B cell (primary cell): ENCODE results near the gene RCN1. TPM values are rescaled to one million over a fixed set of nuclear protein-coding genes. Genes with fewer than 3 reads are reported as not detected.

ENCODE experiments used
- ATAC-seq: fragments of 200-7000 bp; cut with Tn5 transposase; one replicate; pipeline ENCODE4 v1.10.0; 2021; ENCODE audit warnings: low read depth, mild to moderate bottlenecking, moderate number of reproducible peaks, moderate library complexity
- CTCF ChIA-PET: fragments of 350-600 bp; sonication (Branson Sonifier 250); formaldehyde crosslinking; loops from one replicate; lab custom pipeline; 2021; ENCODE audit warnings: antibody characterized with exemption, inconsistent platforms; lab: Charles Lee
- POLR2A ChIA-PET: fragments of 350-600 bp; sonication (Branson Sonifier 250); formaldehyde crosslinking; loops from one replicate; lab custom pipeline; 2021; ENCODE audit warnings: antibody characterized with exemption; lab: Charles Lee
- DNase-seq: peaks from one replicate; pipeline ENCODE4 v3.0.0; 2013
- H2AFZ ChIP-seq: 2 replicates; pipeline ENCODE4 v1.6.1; 2012; ENCODE audit warnings: mild to moderate bottlenecking, low read depth, low read length; ENCODE audit not compliant: insufficient read depth, poor library complexity, severe bottlenecking
- H3K27ac ChIP-seq, 2 donors: 1 replicate in 1 of 2; 2 replicates in 1 of 2; pipeline ENCODE4 v1.5.1; 2012 to 2013; ENCODE audit warnings: low read length in 2 of 2, mild to moderate bottlenecking in 2 of 2, moderate library complexity in 1 of 2
- H3K27me3 ChIP-seq, 4 experiments: fragments of 200-600 bp in 1 of 4; sonication (generic) in 1 of 4; replicated peaks in 1 of 4; 1 replicate in 2 of 4; 2 replicates in 2 of 4; pipeline versions ENCODE4 v1.6.1 to v1.7.0; 2013 to 2016; ENCODE audit warnings: low read length in 3 of 4, mild to moderate bottlenecking in 2 of 4, mixed read lengths in 1 of 4, moderate library complexity in 1 of 4; ENCODE audit not compliant: insufficient read depth in 4 of 4, control insufficient read depth in 3 of 4; ENCODE audit errors: control extremely low read depth in 1 of 4
- H3K36me3 ChIP-seq, 2 experiments: replicated peaks in 1 of 2; 1 replicate in 1 of 2; 2 replicates in 1 of 2; pipeline versions ENCODE4 v1.6.1 to v1.7.1; 2013; ENCODE audit warnings: low read length in 1 of 2; ENCODE audit not compliant: insufficient read depth in 2 of 2, control insufficient read depth in 1 of 2; ENCODE audit errors: control extremely low read depth in 1 of 2, extremely low read depth in 1 of 2
- H3K4me1 ChIP-seq, 2 donors: fragments of 200-600 bp in 1 of 2; sonication (generic) in 1 of 2; 1 replicate in 1 of 2; 2 replicates in 1 of 2; pipeline versions ENCODE4 v1.5.1 to v1.6.1; 2013 to 2017; ENCODE audit warnings: low read length in 2 of 2; ENCODE audit not compliant: control insufficient read depth in 2 of 2, insufficient read depth in 2 of 2
- H3K4me2 ChIP-seq: replicated peaks from 2 replicates; pipeline ENCODE3; 2012; ENCODE audit warnings: mild to moderate bottlenecking, low read depth, low read length; ENCODE audit not compliant: poor library complexity, severe bottlenecking
- H3K4me3 ChIP-seq, 5 experiments: fragments of 200-600 bp in 1 of 5; sonication (generic) in 1 of 5; 1 replicate in 3 of 5; 2 replicates in 2 of 5; pipeline versions ENCODE4 v1.5.1 to v1.7.0; 2011 to 2016; ENCODE audit warnings: low read length in 4 of 5, mild to moderate bottlenecking in 4 of 5, low read depth in 2 of 5, control low read depth in 1 of 5, moderate library complexity in 1 of 5; ENCODE audit not compliant: insufficient read depth in 1 of 5; ENCODE audit errors: control extremely low read depth in 1 of 5, extremely low read depth in 1 of 5
- H3K79me2 ChIP-seq: fragments of 200-600 bp; sonication (generic); one replicate; pipeline ENCODE4 v1.6.0; 2016; ENCODE audit warnings: low read length; ENCODE audit not compliant: control insufficient read depth, insufficient read depth
- H3K9ac ChIP-seq: fragments of 200-600 bp; sonication (generic); 2 replicates; pipeline ENCODE4 v1.6.1; 2017; ENCODE audit warnings: mild to moderate bottlenecking, low read length, moderate library complexity
- H3K9me3 ChIP-seq, 3 donors: one replicate each; pipeline versions ENCODE4 v1.6.1 to v1.7.1; 2013; ENCODE audit warnings: low read length in 2 of 3; ENCODE audit not compliant: control insufficient read depth in 2 of 3, insufficient read depth in 1 of 3; ENCODE audit errors: control extremely low read depth in 1 of 3
- H4K20me1 ChIP-seq: 2 replicates; pipeline ENCODE4 v1.6.0; 2012; ENCODE audit warnings: mild to moderate bottlenecking, low read length; ENCODE audit not compliant: insufficient read depth, control insufficient read depth, poor library complexity, severe bottlenecking
- H3K27ac Mint-ChIP-seq: one replicate; pipeline ENCODE4 v1.8.0; 2021; ENCODE audit warnings: mixed read lengths
- H3K27me3 Mint-ChIP-seq: one replicate; pipeline ENCODE4 v1.8.0; 2021; ENCODE audit warnings: mixed read lengths
- H3K4me1 Mint-ChIP-seq: one replicate; pipeline ENCODE4 v1.8.0; 2021; ENCODE audit warnings: mixed read lengths
- H3K4me3 Mint-ChIP-seq: one replicate; pipeline ENCODE4 v1.8.0; 2021; ENCODE audit warnings: mixed read lengths
- H3K9me3 Mint-ChIP-seq: one replicate; pipeline ENCODE4 v1.8.0; 2022; ENCODE audit warnings: mixed read lengths; ENCODE audit not compliant: insufficient read depth
- CTCF ChIP-seq: fragments of 200-600 bp; IDR thresholded peaks from one replicate; pipeline ENCODE4 v1.8.0; 2022; ENCODE audit warnings: antibody characterized with exemption, mild to moderate bottlenecking
- EZH2 ChIP-seq: IDR thresholded peaks from 2 replicates; pipeline ENCODE4 v1.6.1; 2012; ENCODE audit warnings: borderline replicate concordance, low read depth, mild to moderate bottlenecking, moderate library complexity, low read length; ENCODE audit not compliant: insufficient read depth, poor library complexity, severe bottlenecking
- WGBS: methylation state at CpG from one replicate; pipeline ENCODE4 v1.1.5; 2013; ENCODE audit warnings: missing lambda C conversion rate; ENCODE audit not compliant: insufficient coverage; 5-methylcytosine and 5-hydroxymethylcytosine counted together
- intact Hi-C: fragments of 100-400 bp; cut with micrococcal nuclease; formaldehyde crosslinking; loops from one replicate; pipeline ENCODE4 v1.10.0; 2022
- polyA plus RNA-seq: library from polyadenylated mRNA; depleted of rRNA; stranded (reverse); fragments of >200 nt; gene quantifications from 2 replicates; pipeline ENCODE4 v1.2.3, GENCODE V29; 2012
- total RNA-seq, 2 donors: library from RNA; stranded (reverse); fragments of 120-200 nt in 1 of 2; gene quantifications; 1 replicate in 1 of 2; 2 replicates in 1 of 2; pipeline versions ENCODE4 v1.2.3 to v1.2.4, GENCODE V29; 2013 to 2022

The RCN1 gene
- total and polyA plus RNA-seq, 2 donors (not counting 1 experiment from before 2014, with no cell fraction given) = 2.6 to 3.8 TPM

GRCh38 chr11:32113920-32114203, 23.0 kb downstream of the RCN1 start:
- Mint-ChIP-seq H3K4me3 (no peak overlapping the region), H3K27ac (no peak overlapping the region), H3K9me3 (no peaks in the 10 kb centered on the region), H3K4me1 (no peaks in the 10 kb centered on the region), H3K27me3 (peaks cover 6% of the 10 kb centered on the region)
- no peak overlapping the region for H2AFZ ChIP-seq
- H4K20me1 ChIP-seq = no peaks in the 10 kb centered on the region
- no peaks in the 10 kb centered on the region for H3K36me3 ChIP-seq
- H3K79me2 ChIP-seq = no peaks in the 10 kb centered on the region
- no CpG with 5 or more reads among the region's 2 CpGs for WGBS
- H3K4me2 ChIP-seq = no peak overlapping the region
- H3K27me3 ChIP-seq = no peaks in the 10 kb centered on the region
- no peak overlapping the region for H3K9ac ChIP-seq
- H3K4me1 ChIP-seq = no peaks in the 10 kb centered on the region
- no peak for ATAC-seq
- CTCF ChIA-PET = no interaction called here
- intact Hi-C loops = no loop called here
- no peak for DNase-seq
- no peak overlapping the region for H3K27ac ChIP-seq
- POLR2A ChIA-PET = no interaction called here
- H3K4me3 ChIP-seq = no peak overlapping the region
- TF ChIP-seq CTCF (no peak), EZH2 (no peak)
- H3K9me3 ChIP-seq = no peaks in the 10 kb centered on the region

DNA sequence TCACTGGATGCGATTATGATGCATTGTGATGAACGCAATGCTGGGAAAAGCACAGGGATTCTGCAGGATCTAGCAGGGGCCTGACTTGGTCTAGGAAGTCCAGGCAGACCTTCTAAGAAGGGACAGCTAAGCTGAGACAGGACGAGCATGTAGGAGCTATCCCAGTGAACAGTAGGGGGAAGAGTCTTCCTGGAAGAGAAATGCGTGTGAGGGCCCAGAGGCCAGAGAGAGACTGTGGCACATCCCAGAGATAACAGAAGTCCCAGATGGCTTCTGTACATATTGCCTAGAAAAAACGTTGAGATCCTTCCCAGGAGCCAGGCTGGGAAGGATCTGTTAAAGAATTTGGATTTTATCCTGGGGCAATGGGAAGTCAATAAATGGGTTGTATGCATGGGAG, 24.6 kb downstream of the RCN1 start:
- CTCF ChIA-PET = no interaction called here
- Histone ChIP-seq H3K36me3 (no peaks in the 10 kb centered on the region), H3K9me3 (no peaks in the 10 kb centered on the region), H3K79me2 (no peaks in the 10 kb centered on the region), H3K4me3 (no peak overlapping the region), H4K20me1 (no peaks in the 10 kb centered on the region), H3K4me1 (no peaks in the 10 kb centered on the region), H3K9ac (no peak overlapping the region), H2AFZ (no peak overlapping the region), H3K27ac (no peak overlapping the region), H3K4me2 (no peak overlapping the region), H3K27me3 (no peaks in the 10 kb centered on the region)
- no peak for TF ChIP-seq EZH2
- POLR2A ChIA-PET = no interaction called here
- intact Hi-C loops = no loop called here
- H3K4me3 Mint-ChIP-seq = no peak overlapping the region
- H3K27ac Mint-ChIP-seq = no peak overlapping the region
- no peaks in the 10 kb centered on the region for H3K4me1 Mint-ChIP-seq
- ATAC-seq (no peak), DNase-seq (no peak)
- 83% methylated on average over 5 of the region's 5 CpGs for WGBS
- peaks cover 10% of the 10 kb centered on the region for H3K27me3 Mint-ChIP-seq
- no peaks in the 10 kb centered on the region for H3K9me3 Mint-ChIP-seq
